GM12874 (cell line): Measurements from ENCODE around the gene TNFRSF1A.

Experiments used
- TF ChIP-seq, protein P1 (sequence below): IDR thresholded peaks from 2 replicates; pipeline ENCODE4 v1.5.1; 2011; ENCODE audit warnings: low read depth, mild to moderate bottlenecking, control low read depth, low read length, moderate library complexity; ENCODE audit not compliant: insufficient read depth

Gene TNFRSF1A

DNA sequence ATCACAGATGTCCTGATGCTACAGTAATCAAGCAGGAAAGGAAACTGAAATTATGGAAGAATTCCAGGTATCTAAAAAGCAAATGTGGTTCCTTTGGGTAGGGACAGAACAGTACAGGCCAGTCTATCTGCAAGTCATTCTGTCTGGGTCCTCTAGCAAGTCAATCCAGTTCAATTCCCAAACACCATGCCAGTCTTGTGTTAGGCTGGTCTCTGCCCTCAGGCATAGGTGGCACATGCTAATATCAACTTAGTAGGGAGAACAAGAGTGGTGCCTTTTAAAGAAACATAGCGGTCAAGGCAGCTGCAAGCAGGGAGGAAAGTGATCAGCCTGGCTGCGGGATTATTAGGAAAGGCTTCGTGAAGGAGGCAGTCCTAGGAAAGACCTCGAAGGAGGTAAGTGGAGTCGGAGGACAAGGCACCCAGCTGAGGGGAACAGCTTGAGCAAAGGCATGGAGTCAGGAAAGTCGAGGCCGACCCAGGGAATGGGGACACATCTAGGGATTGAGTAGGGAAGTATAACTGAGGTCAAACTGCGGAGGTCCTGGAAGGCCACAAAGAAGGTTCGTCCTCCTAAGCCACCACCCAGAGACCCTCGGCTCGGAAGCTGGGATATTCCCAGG is 35.2 kb downstream of the TNFRSF1A start:
- TF ChIP-seq, protein P1, sequence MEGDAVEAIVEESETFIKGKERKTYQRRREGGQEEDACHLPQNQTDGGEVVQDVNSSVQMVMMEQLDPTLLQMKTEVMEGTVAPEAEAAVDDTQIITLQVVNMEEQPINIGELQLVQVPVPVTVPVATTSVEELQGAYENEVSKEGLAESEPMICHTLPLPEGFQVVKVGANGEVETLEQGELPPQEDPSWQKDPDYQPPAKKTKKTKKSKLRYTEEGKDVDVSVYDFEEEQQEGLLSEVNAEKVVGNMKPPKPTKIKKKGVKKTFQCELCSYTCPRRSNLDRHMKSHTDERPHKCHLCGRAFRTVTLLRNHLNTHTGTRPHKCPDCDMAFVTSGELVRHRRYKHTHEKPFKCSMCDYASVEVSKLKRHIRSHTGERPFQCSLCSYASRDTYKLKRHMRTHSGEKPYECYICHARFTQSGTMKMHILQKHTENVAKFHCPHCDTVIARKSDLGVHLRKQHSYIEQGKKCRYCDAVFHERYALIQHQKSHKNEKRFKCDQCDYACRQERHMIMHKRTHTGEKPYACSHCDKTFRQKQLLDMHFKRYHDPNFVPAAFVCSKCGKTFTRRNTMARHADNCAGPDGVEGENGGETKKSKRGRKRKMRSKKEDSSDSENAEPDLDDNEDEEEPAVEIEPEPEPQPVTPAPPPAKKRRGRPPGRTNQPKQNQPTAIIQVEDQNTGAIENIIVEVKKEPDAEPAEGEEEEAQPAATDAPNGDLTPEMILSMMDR, result no peak

DNA sequence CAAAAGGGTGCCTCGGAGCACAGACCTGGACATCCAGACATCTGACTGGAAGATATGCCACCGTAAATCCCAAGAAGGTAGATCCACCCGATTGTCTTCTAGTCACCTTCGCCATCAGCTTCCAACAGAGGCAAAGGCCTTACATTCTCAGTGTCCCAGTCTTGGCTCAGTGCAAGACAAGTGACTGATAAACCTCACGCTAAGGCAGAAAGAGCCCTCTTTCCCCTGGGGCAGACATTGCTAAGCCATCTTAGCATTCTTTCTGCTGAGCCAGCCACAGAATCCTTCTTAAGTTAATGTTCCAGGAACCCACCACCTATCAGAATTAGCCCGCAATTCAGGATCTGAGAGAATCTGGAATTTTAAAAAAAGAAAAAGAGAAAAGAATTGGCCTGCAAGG is 35.7 kb downstream of the TNFRSF1A start:
- TF ChIP-seq, protein P1, result no peak

DNA sequence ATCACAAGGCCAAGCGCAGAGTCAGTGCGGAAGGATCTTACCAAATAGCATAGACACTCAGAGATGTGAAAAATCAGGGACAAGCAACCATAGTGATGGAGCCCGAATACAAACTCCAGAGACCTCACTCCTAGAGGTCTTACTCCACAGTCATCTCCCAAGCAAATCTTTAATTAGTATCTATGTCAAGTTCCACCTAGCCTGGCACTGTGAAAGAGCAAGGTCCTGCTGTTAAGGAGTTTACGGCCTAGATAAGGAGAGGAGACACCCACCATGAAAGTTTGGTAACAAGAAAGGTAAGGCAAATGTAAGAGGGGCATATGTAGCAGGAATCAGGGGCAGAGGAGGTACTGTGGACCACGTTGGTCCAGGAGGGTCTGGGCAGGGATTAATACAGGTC is 38.8 kb downstream of the TNFRSF1A start:
- TF ChIP-seq, protein P1, result no peak

DNA sequence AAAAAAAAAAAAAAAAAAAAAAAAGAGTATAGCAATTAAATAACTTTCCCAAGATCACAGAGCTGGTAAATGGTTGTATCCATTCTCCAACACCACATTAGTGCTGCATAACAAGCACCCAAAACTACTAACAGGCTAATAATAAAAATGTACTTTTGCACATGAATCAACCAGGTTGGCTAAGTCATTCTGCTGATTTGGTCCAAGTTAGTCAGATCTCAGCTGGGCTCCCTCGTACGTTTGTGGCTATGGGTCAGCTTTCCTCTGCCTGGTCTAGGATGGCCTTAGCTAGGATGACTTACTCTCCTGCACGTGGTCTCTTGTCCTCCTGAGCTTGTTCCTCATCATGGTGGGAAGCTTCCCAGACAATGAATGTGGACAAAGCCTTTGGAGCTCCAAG is 39.3 kb downstream of the TNFRSF1A start:
- TF ChIP-seq, protein P1, result no peak

GRCh38 chr12:6301721-6302120 is 40.2 kb downstream of the TNFRSF1A start:
- TF ChIP-seq, protein P1, result no peak

DNA sequence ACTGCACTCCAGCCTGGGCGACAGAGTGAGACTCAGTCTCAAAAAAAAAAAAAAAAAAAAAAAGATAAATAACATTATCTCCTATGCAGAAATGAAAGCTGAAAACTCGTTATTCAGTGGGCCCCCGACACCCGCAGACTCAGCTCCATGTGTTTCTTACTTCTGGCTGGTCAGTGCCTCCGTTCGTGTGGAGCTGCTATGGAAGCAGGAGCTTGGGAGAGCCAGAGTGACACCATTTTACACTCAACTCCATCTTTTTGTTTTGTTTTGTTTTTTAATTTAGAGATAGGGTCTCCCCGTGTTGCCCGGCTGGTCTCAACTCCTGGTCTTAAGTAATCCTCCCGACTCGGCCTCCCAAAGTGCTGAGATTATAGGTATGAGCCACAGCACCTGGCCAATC is 44.7 kb downstream of the TNFRSF1A start:
- TF ChIP-seq, protein P1, result no peak

DNA sequence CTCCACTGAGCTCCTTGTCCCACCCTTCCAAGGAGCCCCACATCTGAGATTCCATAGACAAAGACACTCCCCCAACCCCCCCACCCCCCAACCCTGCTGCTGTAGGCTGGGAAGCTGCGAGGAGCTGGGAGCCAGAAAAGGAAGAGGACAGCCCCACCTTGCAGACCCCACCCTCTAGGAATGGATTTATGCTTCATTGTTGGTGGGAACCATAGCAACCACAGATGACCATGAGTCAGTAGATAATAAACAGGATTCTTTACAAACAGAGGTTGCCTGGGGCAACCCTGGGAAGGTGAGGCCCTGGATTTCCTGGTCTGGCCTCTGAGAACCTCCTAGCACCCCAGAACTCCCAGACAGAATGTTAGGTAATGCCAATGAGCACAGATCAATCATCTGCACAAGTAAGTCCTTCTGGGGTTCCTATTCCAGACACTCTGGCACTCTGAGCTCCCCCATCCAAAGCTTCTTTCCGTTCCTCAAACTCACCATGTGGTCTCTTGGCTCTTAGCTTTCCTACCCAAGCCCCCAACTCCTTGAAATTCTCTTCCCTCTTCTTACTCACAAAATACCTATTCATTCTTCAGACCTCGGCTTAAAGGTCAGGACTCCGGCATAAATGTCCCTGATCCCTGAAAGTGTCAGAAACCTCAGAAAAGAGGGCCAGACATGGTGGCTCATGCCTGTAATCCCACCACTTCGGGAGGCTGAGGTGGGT is 46.6 kb downstream of the TNFRSF1A start:
- TF ChIP-seq, protein P1, result no peak
